Esophagus squamous epithelium (tissue), 5 donors: Measurements from ENCODE around the gene SOWAHB. TPM values are rescaled to one million over a fixed set of nuclear protein-coding genes. Genes with fewer than 3 reads are reported as not detected.

ENCODE experiments used
- DNase-seq: peaks from one replicate; lab custom pipeline; 2025; lab: John Stamatoyannopoulos, UW
- H3K27ac ChIP-seq, 4 donors: fragments of 200-600 bp; sonication (generic); one replicate each; pipeline ENCODE4 v1.5.1; 2016 to 2019; ENCODE audit warnings: mild to moderate bottlenecking in 1 of 4
- H3K27me3 ChIP-seq, 4 donors: fragments of 200-600 bp; sonication (generic); 1 replicate in 3 of 4; 2 replicates in 1 of 4; pipeline versions ENCODE4 v1.5.1 to v1.6.0; 2017 to 2021; ENCODE audit warnings: antibody characterized with exemption in 1 of 4
- H3K36me3 ChIP-seq, 3 donors: fragments of 200-600 bp; sonication (generic); one replicate each; pipeline ENCODE4 v1.5.1; 2016 to 2019
- H3K4me1 ChIP-seq, 3 donors: fragments of 200-600 bp; sonication (generic); one replicate each; pipeline ENCODE4 v1.5.1; 2017 to 2019
- H3K4me3 ChIP-seq, 4 donors: fragments of 200-600 bp; sonication (generic); 1 replicate in 3 of 4; 2 replicates in 1 of 4; pipeline ENCODE4 v1.5.1; 2016 to 2019; ENCODE audit warnings: mild to moderate bottlenecking in 2 of 4, moderate library complexity in 1 of 4
- H3K9me3 ChIP-seq, 3 donors: fragments of 200-600 bp; sonication (generic); one replicate each; pipeline ENCODE4 v1.5.1; 2016 to 2019
- CTCF ChIP-seq, 6 experiments: fragments of 450-650 bp in 4 of 6; fragments of 200-600 bp in 2 of 6; sonication (generic) in 2 of 6; IDR thresholded peaks; one replicate each; pipeline ENCODE4 v1.5.1; 2016 to 2019; ENCODE audit warnings: antibody characterized with exemption in 6 of 6, mild to moderate bottlenecking in 4 of 6, moderate library complexity in 4 of 6
- POLR2A ChIP-seq, 4 donors: fragments of 450-650 bp; IDR thresholded peaks; one replicate each; pipeline ENCODE4 v1.6.1; 2017; ENCODE audit warnings: antibody characterized with exemption in 4 of 4, mild to moderate bottlenecking in 4 of 4, moderate library complexity in 3 of 4
- WGBS, 2 donors: methylation state at CpG; one replicate each; pipeline ENCODE4 v1.1.5; 2018; 5-methylcytosine and 5-hydroxymethylcytosine counted together
- intact Hi-C: fragments of 100-400 bp; cut with DNase I; formaldehyde crosslinking; loops from one replicate; pipeline ENCODE4 v1.15.0; 2022
- total RNA-seq, 4 donors: library from RNA; depleted of rRNA; stranded (reverse); fragments of >200 nt; gene quantifications; one replicate each; pipeline ENCODE4 v1.1.0, GENCODE V29; 2016
- donor health status: DM: yes; HTN: yes; CAD: no.

Gene SOWAHB
- total RNA-seq, 4 donors from 2014 or later: 6.5 to 29.0 (median 19.0) TPM

GRCh38 chr4:76867880-76868655 is 29.9 kb downstream of the SOWAHB start:
- no peak for TF ChIP-seq CTCF (IDR thresholded peaks at IDR 0.05)
- no peak for TF ChIP-seq POLR2A (IDR thresholded peaks at IDR 0.05)
- no peak overlapping the region for H3K27ac ChIP-seq
- H3K4me1 ChIP-seq: peaks cover 0 to 7% (median 0%) of the 10 kb centered on the region in 3 donors
- no peak for DNase-seq
- intact Hi-C loops: no loop called here
- no peak overlapping the region for H3K4me3 ChIP-seq
- H3K36me3 ChIP-seq: no peaks in the 10 kb centered on the region
- no peaks in the 10 kb centered on the region for H3K9me3 ChIP-seq
- 59 to 68% methylated on average over 11 to 12 of the region's 16 CpGs for WGBS, 2 donors
- H3K27me3 ChIP-seq: no peaks in the 10 kb centered on the region

GRCh38 chr4:76867377-76867776 is 30.6 kb downstream of the SOWAHB start:
- no peak for TF ChIP-seq CTCF (IDR thresholded peaks at IDR 0.05)
- no peak for TF ChIP-seq POLR2A (IDR thresholded peaks at IDR 0.05)
- H3K9me3 ChIP-seq: no peaks in the 10 kb centered on the region
- peaks cover 0 to 7% (median 0%) of the 10 kb centered on the region in 3 donors for H3K4me1 ChIP-seq
- no peaks in the 10 kb centered on the region for H3K36me3 ChIP-seq
- WGBS, 2 donors: 85 to 93% methylated on average over 7 of the region's 7 CpGs
- H3K4me3 ChIP-seq: no peak overlapping the region
- intact Hi-C loops: no loop called here
- no peak for DNase-seq
- H3K27me3 ChIP-seq: no peaks in the 10 kb centered on the region
- no peak overlapping the region for H3K27ac ChIP-seq

GRCh38 chr4:76866641-76867040 is 31.3 kb downstream of the SOWAHB start:
- no peaks in the 10 kb centered on the region for H3K36me3 ChIP-seq
- 80 to 87% methylated on average over 5 to 7 of the region's 9 CpGs for WGBS, 2 donors
- H3K9me3 ChIP-seq: no peaks in the 10 kb centered on the region
- peaks cover 0 to 7% (median 0%) of the 10 kb centered on the region in 3 donors for H3K4me1 ChIP-seq
- no peak for DNase-seq
- TF ChIP-seq CTCF (IDR thresholded peaks at IDR 0.05) (no peak), POLR2A (IDR thresholded peaks at IDR 0.05) (no peak)
- H3K27ac ChIP-seq: no peak overlapping the region
- no peaks in the 10 kb centered on the region for H3K27me3 ChIP-seq
- intact Hi-C loops: no loop called here
- no peak overlapping the region for H3K4me3 ChIP-seq

- 33 to 50% methylated on average over 1 of the region's 1 CpG for WGBS, 2 donors
- Histone ChIP-seq H3K9me3 (no peaks in the 10 kb centered on the region), H3K4me3 (no peak overlapping the region), H3K27ac (no peak overlapping the region), H3K4me1 (peaks cover 0 to 16% (median 4%) of the 10 kb centered on the region in 3 donors), H3K27me3 (no peaks in the 10 kb centered on the region), H3K36me3 (no peaks in the 10 kb centered on the region)
- no peak for DNase-seq
- intact Hi-C loops: no loop called here
- no peak for TF ChIP-seq CTCF (IDR thresholded peaks at IDR 0.05)
- TF ChIP-seq POLR2A (IDR thresholded peaks at IDR 0.05): no peak
These were observed 39.6 kb downstream of the SOWAHB start for GRCh38 chr4:76858319-76858718.

- TF ChIP-seq POLR2A (IDR thresholded peaks at IDR 0.05): no peak
- no peak for TF ChIP-seq CTCF (IDR thresholded peaks at IDR 0.05)
- 39 to 63% methylated on average over 2 of the region's 2 CpGs for WGBS, 2 donors
- Histone ChIP-seq H3K36me3 (no peaks in the 10 kb centered on the region), H3K4me1 (peaks cover 0 to 16% (median 4%) of the 10 kb centered on the region in 3 donors), H3K27me3 (no peaks in the 10 kb centered on the region), H3K27ac (peak overlapping the region in 1 of 4 donors; percentile 44), H3K9me3 (no peaks in the 10 kb centered on the region), H3K4me3 (no peak overlapping the region)
- no peak for DNase-seq
- intact Hi-C loops: no loop called here
These were observed 40.9 kb downstream of the SOWAHB start for GRCh38 chr4:76857074-76857409.
